GM18526 (cell line): ENCODE results near the gene EIF2D.

ENCODE experiments used
- POLR2A ChIP-seq: IDR thresholded peaks from 3 replicates; pipeline ENCODE4 v1.6.1; 2011; ENCODE audit not compliant: insufficient read length; ENCODE audit errors: extremely low read depth

Gene EIF2D

GRCh38 chr1:206569556-206569955, 42.7 kb downstream of the EIF2D start:
- TF ChIP-seq POLR2A, result no peak

- no peak for TF ChIP-seq POLR2A
Measured at GRCh38 chr1:206568779-206569352, 43.4 kb downstream of the EIF2D start.

- no peak for TF ChIP-seq POLR2A
Measured at GRCh38 chr1:206568256-206568655, 44.0 kb downstream of the EIF2D start.

DNA sequence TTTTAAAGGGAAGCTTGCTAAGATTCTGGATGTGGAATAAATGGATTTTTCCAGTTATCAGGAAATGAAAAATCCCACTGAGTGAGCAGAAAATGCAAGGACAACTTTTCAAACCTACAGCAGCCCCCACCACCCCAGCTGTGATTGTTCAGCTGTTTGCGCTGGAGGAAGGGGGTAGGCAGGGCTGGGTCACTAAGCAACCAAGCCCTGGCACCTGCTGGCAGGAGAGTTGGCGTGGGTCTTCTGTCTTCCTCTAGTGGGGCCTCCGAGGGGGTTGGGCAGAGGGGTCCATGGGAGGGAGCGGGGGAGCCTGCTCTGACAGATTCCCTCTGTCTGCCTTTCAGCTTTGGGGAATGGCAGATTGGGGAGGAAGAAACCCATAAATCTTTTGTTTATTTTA, 45.3 kb downstream of the EIF2D start:
- no peak for TF ChIP-seq POLR2A

- no peak for TF ChIP-seq POLR2A
Measured at GRCh38 chr1:206565995-206566394, 46.3 kb downstream of the EIF2D start.

- no peak for TF ChIP-seq POLR2A
Measured at GRCh38 chr1:206563367-206564207, 48.7 kb downstream of the EIF2D start.

DNA sequence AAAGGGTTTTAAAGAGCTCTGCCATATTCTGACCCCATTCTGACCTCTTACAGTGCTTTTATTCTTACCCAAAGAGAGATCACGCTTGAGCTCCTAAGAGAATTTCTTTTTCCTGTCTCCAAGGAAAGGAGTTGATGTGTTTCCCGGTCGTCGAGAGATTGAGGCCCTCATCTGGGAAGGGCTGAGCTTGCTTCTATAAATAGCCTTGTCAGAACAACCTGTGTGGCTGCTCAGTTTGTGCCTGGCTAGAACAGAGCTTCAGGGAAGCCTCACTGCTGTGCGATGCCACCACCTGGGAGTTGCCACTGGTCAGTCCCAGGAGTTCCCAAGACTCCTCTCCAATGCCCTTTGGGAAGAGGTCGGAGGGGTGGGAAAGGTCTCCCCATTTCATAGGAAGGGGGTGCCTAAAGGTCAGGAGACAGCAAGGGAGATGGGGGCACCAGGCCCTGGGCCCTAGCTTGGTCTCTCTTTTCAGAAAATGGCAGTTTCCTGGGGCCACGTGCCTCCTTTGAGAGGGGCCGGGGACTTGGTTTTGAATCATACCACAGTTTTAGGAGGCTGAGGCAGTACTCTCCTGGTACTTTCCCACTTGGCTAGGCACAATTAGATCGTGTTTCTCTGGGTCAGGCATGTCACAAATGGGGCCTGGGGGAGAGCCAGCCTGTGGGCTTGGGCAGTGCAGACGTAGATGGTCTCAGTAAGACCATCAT, 52.1 kb downstream of the EIF2D start:
- TF ChIP-seq POLR2A, result no peak

DNA sequence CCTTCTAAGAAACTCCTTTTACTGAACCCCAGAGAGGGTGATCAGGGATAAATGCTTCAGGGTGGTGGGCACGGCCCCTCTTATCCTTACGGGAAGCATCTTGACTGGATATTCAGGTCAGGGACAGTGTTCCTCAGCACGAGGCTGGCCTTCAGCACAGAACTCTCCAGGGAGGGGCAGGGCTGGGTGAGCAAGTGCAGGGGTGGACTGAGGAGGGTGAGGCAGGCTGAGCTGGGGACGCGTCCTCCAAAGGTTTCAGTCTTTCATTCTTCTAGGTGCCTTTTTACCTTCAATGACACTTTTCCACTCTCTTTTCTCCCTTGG, 52.6 kb downstream of the EIF2D start:
- no peak for TF ChIP-seq POLR2A

DNA sequence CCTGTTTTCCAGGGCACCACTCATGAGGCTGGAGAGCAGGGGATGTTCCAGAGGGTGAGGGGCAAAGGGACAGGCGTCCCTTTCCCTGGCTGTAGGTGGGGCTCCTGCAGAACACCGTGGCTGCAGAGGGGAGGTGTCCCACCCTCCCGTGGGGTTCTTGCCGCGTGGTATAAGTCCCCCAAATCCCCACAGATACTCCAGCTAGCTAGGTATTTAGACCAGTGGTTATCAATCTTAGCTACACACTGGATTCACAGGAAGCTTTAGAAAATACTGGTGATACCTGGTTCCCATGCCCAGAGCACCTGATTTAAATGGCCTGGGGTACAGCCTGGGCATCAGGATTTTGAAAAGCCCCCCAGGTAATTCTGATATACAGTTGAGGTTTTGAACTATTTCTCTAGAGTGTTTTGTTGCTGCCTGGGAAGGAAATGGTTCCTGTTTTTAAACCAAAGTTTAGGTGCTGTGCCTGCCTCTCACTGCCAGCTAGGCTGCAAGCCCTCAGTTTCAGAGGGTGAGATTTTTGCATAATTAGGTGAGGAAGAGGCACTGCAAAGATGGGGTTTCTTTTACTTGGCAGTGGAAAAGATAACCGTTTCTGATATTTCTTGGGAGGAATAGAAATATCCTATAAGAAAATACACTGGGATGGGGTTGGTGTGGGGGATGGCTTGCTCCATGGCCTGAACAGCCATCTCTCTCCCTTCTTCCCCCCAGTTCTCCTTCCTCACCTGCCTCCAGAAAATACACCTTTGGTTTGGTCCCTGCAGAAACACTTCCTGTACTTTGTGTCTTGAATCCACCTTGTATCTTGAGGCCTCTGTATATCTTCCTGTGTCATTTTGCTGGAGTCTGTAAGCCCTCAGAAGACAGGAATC, 53.2 kb downstream of the EIF2D start:
- TF ChIP-seq POLR2A, result peak; percentile 31

DNA sequence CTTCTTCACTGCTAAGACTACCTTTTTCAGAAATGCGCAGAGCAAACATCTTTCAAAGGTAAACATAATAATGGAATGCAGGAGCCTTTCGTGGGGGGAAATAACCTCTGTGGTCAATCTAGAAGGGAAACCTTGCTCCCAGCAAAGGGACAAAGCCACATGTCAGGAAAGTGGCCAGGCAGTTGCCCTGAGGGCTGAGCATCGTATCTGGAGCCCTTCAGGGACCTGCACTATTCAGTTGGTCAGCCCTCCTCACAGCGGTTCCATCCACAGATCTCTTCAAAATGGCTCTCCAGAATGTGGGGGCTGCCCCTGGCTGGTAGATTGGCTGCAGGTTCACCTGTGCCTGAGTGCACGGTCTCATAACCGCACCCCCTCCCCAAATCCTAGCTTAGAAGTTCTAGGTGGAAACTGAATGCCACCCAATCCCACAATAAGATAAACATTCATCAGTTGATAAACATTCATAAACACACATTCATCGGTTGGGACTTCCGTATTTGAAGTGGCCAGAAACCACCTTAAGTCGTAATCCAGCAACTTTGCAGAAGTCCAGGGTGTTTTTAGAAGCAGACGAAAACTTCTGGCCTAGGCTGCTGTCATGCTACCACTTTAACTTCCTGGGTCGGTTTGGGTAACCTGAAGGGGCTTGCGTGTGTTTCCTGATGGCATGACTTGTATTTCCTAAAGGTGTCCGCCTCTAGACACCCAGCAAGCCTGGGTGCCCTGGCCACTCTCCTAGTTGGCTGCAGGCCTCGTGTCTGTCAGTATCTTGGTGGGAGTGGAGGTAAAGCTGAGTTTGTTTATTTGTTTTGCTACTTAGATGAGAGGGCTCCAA, 54.4 kb downstream of the EIF2D start:
- TF ChIP-seq POLR2A, result peak; percentile 15

- peak; percentile 80 for TF ChIP-seq POLR2A
Measured at GRCh38 chr1:206556750-206557635, 55.3 kb downstream of the EIF2D start.

DNA sequence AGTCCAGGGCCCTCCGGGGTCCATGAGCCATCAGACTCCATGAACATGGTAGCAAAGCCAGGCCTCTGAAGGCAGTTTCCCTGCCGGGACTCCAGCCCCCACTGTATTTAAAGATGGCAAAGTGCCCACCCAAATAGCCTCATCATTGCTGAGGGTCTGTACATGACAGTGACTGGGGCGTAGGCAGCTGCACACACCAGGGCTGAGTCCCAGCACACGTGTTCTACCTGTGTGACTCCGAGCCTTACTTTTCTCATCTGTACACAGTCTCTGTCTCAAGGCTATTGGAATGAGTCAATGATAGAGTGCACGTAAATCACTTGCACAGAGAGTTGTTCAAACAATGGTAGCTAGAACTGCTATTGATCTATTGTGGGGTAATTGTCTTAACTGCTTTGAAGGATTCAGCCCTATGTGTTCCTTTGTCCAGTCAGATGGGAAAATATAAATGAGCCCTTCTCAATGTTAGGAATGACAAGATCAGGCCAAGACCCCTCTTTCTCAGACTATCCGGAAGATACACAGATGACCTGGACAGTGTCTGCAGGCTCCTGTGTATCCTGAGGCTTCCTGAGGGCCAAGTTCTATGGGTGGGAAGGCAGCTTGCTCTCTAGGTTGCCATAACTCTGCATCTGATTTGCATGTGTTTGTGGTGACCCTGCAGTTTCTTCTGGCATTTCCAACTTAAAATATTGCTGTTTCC, 56.1 kb downstream of the EIF2D start:
- TF ChIP-seq POLR2A, result no peak

GRCh38 chr1:206555473-206555935, 56.8 kb downstream of the EIF2D start:
- TF ChIP-seq POLR2A, result no peak
